Renal cortex interstitium (tissue), 11 donors: ENCODE measurements around the gene TBC1D2B. TPM values are rescaled to one million over a fixed set of nuclear protein-coding genes. Genes with fewer than 3 reads are reported as not detected.

ENCODE experiments used
- DNase-seq, 11 donors: peaks; one replicate each; pipeline ENCODE4 v3.0.0-alpha.2; 2013; ENCODE audit warnings: low read depth in 9 of 11, low spot score in 4 of 11; ENCODE audit errors: extremely low read depth in 1 of 11
- polyA plus RNA-seq, 3 donors: library from polyadenylated mRNA; unstranded; fragments of 120-200 nt; gene quantifications; one replicate each; pipeline ENCODE4 v1.2.1, GENCODE V29; 2013; ENCODE audit not compliant: insufficient read length in 3 of 3

Gene TBC1D2B
- polyA plus RNA-seq, 3 donors, result 27.7 to 30.5 (median 29.8) TPM

- no peak for DNase-seq
These were observed 25.2 kb upstream of the TBC1D2B start for GRCh38 chr15:78102741-78103140.

- no peak for DNase-seq
These were observed 24.7 kb upstream of the TBC1D2B start for GRCh38 chr15:78102211-78102610.

GRCh38 chr15:78101423-78102105, 24.1 kb upstream of the TBC1D2B start:
- DNase-seq, result no peak

DNA sequence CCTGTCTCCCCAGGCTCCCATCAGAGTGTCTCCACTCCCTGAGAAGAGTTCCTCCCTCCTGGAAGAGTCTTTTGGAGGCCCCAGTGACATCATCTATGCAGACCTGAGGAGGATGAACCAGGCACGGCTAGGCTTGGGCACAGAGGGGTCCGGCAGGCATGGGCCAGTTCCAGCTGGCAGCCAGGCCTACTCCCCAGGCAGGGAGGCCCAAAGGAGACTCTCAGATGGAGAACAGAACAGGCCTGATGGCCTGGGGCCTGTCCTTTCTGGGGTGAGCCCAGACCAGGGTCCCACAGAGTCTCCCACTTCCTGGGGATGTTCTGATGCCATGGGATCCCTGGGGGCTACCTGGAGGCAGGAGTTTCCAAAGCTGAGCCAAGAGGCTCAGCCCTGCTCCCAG, 23.4 kb upstream of the TBC1D2B start:
- no peak for DNase-seq

GRCh38 chr15:78098131-78098755, 20.7 kb upstream of the TBC1D2B start:
- DNase-seq, result no peak

GRCh38 chr15:78097667-78098066, 20.2 kb upstream of the TBC1D2B start:
- DNase-seq, result no peak

DNA sequence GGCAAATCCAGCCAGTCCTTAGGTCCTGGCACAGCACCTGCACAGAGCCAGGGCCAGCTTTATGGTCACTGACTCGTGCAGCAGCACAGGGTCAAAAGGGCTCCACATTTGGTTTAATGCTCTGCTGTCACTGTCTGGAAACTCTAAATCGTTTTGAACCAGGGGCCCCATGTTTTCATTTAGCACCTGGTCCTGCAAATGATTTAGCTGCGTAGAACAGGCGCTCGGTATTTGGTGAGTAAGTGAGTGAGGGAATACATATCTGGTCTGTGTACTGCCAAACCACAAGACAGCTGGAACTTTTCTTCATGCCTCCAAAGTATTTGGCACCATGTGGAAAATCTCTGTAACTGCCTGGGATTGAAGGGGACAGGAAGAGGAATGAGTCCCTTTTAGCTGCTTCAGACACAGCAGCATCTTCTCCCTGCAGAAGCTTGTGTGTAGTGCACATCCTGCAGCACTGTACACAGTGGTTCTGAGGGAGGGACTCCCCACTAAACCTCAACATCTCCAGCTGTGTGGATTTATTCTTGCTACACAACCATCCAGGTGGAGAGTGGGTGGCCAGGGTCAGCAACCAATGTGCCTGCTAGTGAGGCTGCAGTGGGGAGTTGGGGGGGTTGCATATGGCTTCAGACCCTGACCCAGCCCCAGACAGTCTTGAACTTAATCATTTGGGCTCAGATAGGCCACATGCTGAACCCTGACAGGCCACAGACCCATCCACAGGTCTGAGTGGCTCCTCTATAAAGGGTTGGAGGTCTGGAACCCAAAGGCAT, 15.9 kb upstream of the TBC1D2B start:
- peak in 8 of 11 donors; percentile 38 to 81 (median 69) for DNase-seq

DNA sequence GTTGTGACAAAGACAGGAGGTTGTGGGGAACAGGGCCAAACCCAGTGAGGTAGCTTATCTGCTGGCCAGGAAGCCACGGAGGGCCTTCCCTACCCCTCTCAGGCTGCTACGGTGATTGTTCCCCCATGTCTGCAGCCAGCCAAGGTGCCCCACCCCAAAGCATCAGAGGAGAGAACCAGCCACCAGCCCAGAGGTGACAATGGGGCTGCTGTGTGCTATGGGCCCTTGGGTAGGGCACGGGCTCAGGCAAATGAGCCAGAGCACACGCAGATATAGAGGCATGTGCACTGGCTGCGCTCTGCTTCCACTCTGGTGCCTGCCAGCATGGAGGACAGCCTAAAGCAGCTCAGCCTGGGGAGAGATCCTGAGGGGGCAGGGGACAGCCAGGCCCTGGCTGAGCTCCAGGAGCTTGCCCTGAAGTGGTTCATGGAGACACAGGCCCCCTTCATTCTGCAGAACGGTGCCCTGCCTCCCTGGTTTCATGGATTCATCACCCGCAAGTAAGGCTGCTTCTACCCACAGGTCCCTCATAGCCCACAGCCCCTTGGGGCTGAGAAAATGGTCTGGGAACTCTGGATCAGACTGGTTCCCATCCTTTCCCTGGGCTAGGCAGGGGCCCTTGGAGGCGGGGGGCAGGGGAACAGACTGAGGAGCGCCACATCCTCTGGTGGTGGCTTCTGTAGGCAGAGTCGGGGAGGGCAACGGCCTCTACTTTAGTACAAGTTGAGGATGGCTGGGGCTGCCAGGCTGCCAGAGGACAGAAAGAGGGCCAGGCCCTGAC, 14.9 kb upstream of the TBC1D2B start, which contains the start of gene SH2D7:
TSS of gene SH2D7 (plus strand) at position 301 of the 781 bp plus-strand sequence. CDS start at position 325, 24 bp downstream.
- no peak for DNase-seq

DNA sequence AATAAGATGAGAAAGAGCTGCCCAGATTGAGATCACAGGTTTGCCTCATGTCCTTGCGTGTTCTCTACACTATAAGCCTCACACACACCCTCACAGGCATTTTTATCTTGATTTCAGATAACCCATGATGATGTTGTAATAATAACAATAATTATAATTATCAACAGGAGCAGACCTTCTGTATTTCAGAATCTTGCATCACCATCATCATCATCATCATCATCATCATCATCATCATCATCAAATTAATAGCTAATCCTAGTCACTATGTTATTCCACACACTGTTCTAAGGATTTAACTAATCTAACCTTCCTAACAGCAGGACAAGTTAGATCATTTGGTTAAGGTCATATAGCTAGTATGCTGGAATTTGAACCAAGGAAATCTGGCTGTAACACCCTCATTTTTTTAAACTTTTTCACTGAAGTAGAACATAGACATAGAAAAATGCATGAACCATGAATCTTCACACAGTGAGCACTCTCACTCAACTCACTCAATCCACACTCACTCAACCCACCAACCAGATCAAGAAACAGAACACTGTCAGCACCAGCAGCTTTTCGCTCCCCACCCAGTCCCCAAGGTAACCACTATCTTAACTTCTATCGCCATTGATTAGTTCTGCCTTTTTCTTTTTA, 13.0 kb upstream of the TBC1D2B start:
- no peak for DNase-seq

DNA sequence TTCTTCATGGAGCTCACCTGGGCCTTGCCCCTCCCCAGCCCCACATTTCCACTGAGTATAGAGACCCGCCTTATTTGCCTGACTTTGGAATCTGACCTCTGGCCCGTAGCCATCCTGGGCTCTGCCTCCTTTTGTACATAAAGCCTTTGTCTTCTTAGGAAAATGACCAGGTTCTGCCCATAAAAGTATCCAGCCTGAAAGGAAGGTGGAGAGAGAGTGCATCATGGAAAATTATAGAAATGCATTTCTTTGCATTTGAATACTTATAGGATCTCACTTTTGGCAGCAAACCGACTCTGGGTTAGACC, 11.2 kb upstream of the TBC1D2B start:
- DNase-seq, result no peak

- no peak for DNase-seq
These were observed 10.7 kb upstream of the TBC1D2B start for GRCh38 chr15:78087951-78088772.

DNA sequence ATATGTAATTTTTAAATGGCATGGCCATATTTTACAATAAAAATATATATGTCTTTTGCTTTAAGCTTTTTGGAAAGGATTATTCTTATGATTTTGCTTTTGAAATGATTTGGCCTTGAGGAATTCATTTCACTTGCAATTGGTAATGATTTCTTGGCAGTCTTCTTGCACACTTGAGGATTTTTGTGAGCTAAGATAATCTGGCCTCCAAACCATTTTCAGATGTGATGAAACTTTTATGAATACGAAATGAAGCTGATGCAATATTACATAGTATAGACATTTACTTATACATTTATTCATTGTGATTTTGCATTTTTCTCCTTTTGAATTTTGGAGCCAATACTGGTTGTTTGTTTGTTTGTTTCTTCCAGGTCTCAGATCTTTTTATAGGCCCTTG, 8.4 kb upstream of the TBC1D2B start:
- no peak for DNase-seq

- no peak for DNase-seq
These were observed 6.9 kb upstream of the TBC1D2B start for GRCh38 chr15:78084449-78084750.

- no peak for DNase-seq
These were observed 6.4 kb upstream of the TBC1D2B start for GRCh38 chr15:78083687-78084448.

GRCh38 chr15:78083186-78083585, 5.7 kb upstream of the TBC1D2B start:
- DNase-seq, result no peak

- no peak for DNase-seq
These were observed 5.2 kb upstream of the TBC1D2B start for GRCh38 chr15:78082743-78083110.

DNA sequence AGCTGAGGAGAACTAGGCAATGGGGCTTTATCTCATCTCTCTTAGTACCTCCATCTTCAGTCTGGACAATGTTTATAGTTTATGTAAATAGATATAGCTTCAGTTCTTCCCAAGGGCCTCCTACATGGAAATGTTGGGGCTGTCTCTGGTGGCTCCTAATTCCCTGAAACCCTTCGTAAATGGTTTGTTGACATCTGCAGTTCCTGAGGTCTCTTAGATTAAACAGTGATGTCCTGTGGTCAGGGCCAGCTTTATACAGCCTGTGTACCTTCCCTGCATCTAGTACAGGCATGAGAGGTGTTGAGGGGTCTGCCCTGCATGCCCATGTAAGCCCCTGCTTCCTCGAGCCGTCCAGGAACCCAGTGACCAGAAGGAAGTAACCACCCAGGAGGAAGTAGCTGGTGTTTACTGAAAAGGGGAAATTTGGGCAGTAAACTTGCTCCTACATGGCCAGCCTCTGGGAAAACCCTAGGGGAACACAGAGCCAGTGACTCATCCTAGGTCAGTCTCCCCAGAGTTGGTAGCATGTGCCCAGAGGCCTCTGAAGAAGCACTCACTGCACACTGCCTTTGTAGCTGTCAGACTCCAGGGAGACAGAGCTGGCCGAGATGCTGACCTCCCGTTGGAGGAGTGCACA, 4.7 kb upstream of the TBC1D2B start:
- DNase-seq, result no peak
